IMR-90 (cell line): ENCODE measurements around the gene ATG9B. TPM values are rescaled to one million over a fixed set of nuclear protein-coding genes. Genes with fewer than 3 reads are reported as not detected.

Experiments
- ATAC-seq: fragments of 200-7000 bp; cut with Tn5 transposase; 2 replicates; pipeline ENCODE4 v1.9.1; 2020; ENCODE audit warnings: low read depth, mild to moderate bottlenecking, moderate library complexity
- BruUV-seq: library from RNA; stranded (reverse); fragments of 400-500 nt; replicated peaks from 2 replicates; lab custom pipeline; 2021; lab: Mats Ljungman, UMichigan
- CTCF ChIA-PET: fragments of 300-600 bp; formaldehyde crosslinking; extraction: SDS; loops from one replicate; lab custom pipeline; 2021; ENCODE audit warnings: antibody characterized with exemption; lab: Yijun Ruan, JAX
- POLR2A ChIA-PET: fragments of 300-600 bp; sonication (Branson Sonifier 250); formaldehyde crosslinking; loops from one replicate; lab custom pipeline; 2022; ENCODE audit warnings: antibody characterized with exemption; ENCODE audit not compliant: unreplicated experiment; lab: Charles Lee
- DNase-seq: peaks from one replicate; pipeline ENCODE4 v3.0.0; 2013
- H2AFZ ChIP-seq: replicated peaks from 2 replicates; pipeline ENCODE3; 2013; ENCODE audit warnings: low read length, mild to moderate bottlenecking; ENCODE audit not compliant: poor library complexity
- H2AK5ac ChIP-seq: 2 replicates; pipeline ENCODE4 v1.6.1; 2013; ENCODE audit warnings: low read depth, low read length, inconsistent platforms
- H2AK9ac ChIP-seq: replicated peaks from 2 replicates; pipeline ENCODE3; 2013; ENCODE audit warnings: mild to moderate bottlenecking, low read depth, low read length, moderate library complexity; ENCODE audit not compliant: poor library complexity
- H2BK120ac ChIP-seq: 2 replicates; pipeline ENCODE4 v1.6.1; 2013; ENCODE audit warnings: low read depth, low read length, inconsistent platforms
- H2BK15ac ChIP-seq: 3 replicates; pipeline ENCODE4 v1.6.1; 2013; ENCODE audit warnings: low read depth, low read length, inconsistent platforms
- H2BK20ac ChIP-seq: 2 replicates; pipeline ENCODE4 v1.6.1; 2013; ENCODE audit warnings: low read depth, mild to moderate bottlenecking, inconsistent platforms, low read length, moderate library complexity
- H2BK5ac ChIP-seq: 2 replicates; pipeline ENCODE4 v1.6.1; 2013; ENCODE audit warnings: mild to moderate bottlenecking, low read depth, low read length, inconsistent platforms; ENCODE audit not compliant: poor library complexity, severe bottlenecking
- H3K14ac ChIP-seq: replicated peaks from 2 replicates; pipeline ENCODE4 v1.6.1; 2013; ENCODE audit warnings: low read depth, low read length, inconsistent platforms
- H3K18ac ChIP-seq: 2 replicates; pipeline ENCODE4 v1.6.1; 2013; ENCODE audit warnings: low read depth, low read length, control low read depth
- H3K23ac ChIP-seq: 2 replicates; pipeline ENCODE4 v1.6.1; 2013; ENCODE audit warnings: low read depth, low read length, inconsistent platforms
- H3K27ac ChIP-seq: 2 replicates; pipeline ENCODE4 v1.5.1; 2013; ENCODE audit warnings: mild to moderate bottlenecking, control low read depth, low read length; ENCODE audit not compliant: insufficient read depth
- H3K27me3 ChIP-seq: 2 replicates; pipeline ENCODE4 v1.6.1; 2013; ENCODE audit warnings: low read length; ENCODE audit not compliant: control insufficient read depth, insufficient read depth
- H3K36me3 ChIP-seq: 2 replicates; pipeline ENCODE4 v1.6.1; 2013; ENCODE audit warnings: low read length, mixed read lengths; ENCODE audit not compliant: control insufficient read depth, insufficient read depth
- H3K4ac ChIP-seq: 2 replicates; pipeline ENCODE4 v1.6.1; 2013; ENCODE audit warnings: low read depth, low read length, inconsistent platforms
- H3K4me1 ChIP-seq: 2 replicates; pipeline ENCODE4 v1.6.1; 2013; ENCODE audit warnings: low read length, mixed read lengths; ENCODE audit not compliant: control insufficient read depth, insufficient read depth
- H3K4me2 ChIP-seq: 2 replicates; pipeline ENCODE4 v1.6.1; 2013; ENCODE audit warnings: low read depth, mild to moderate bottlenecking, control low read depth, low read length, moderate library complexity
- H3K4me3 ChIP-seq: 2 replicates; pipeline ENCODE4 v1.5.1; 2013; ENCODE audit warnings: low read depth, mild to moderate bottlenecking, control low read depth, low read length, moderate library complexity; ENCODE audit not compliant: insufficient read depth
- H3K56ac ChIP-seq: 2 replicates; pipeline ENCODE4 v1.6.1; 2013; ENCODE audit warnings: low read length, inconsistent platforms; ENCODE audit not compliant: insufficient read depth; ENCODE audit errors: extremely low read depth
- H3K79me1 ChIP-seq, 2 experiments: 2 replicates each; pipeline ENCODE4 v1.6.1; 2013; ENCODE audit warnings: low read length in 2 of 2, inconsistent platforms in 1 of 2, low read depth in 1 of 2
- H3K9ac ChIP-seq: 2 replicates; pipeline ENCODE4 v1.6.1; 2013; ENCODE audit warnings: low read depth, low read length, control low read depth
- H3K9me1 ChIP-seq: 2 replicates; pipeline ENCODE4 v1.6.1; 2013; ENCODE audit warnings: low read length, inconsistent platforms; ENCODE audit not compliant: insufficient read depth
- H3K9me3 ChIP-seq: 2 replicates; pipeline ENCODE4 v1.6.1; 2013; ENCODE audit warnings: low read length; ENCODE audit not compliant: control insufficient read depth, insufficient read depth
- H4K20me1 ChIP-seq: 2 replicates; pipeline ENCODE4 v1.6.1; 2013; ENCODE audit warnings: low read length, inconsistent platforms; ENCODE audit not compliant: insufficient read depth
- H4K5ac ChIP-seq: 2 replicates; pipeline ENCODE4 v1.6.1; 2013; ENCODE audit warnings: mild to moderate bottlenecking, low read depth, low read length, control low read depth
- H4K8ac ChIP-seq, 2 experiments: 2 replicates each; pipeline ENCODE4 v1.6.1; 2013; ENCODE audit warnings: low read depth in 2 of 2, low read length in 2 of 2, control low read depth in 1 of 2, inconsistent platforms in 1 of 2
- H4K91ac ChIP-seq: 2 replicates; pipeline ENCODE4 v1.6.1; 2013; ENCODE audit warnings: low read depth, low read length, inconsistent platforms; ENCODE audit not compliant: insufficient read depth
- WGBS, 2 experiments: methylation state at CpG; one replicate each; pipeline versions ENCODE4 v1.1.5 to v1.1.7; 2013; ENCODE audit warnings: missing lambda C conversion rate in 2 of 2; ENCODE audit not compliant: insufficient read length in 1 of 2; ENCODE audit errors: extremely low coverage in 2 of 2; 5-methylcytosine and 5-hydroxymethylcytosine counted together
- dilution Hi-C: fragments of 300-500 bp; cut with HindIII; formaldehyde crosslinking; loops from one replicate; pipeline ENCODE4 v1.14.3; 2018; ENCODE audit warnings: low sequenced_read_pairs; ENCODE audit not compliant: unreplicated experiment
- in situ Hi-C: fragments of 300-500 bp; cut with MboI; formaldehyde crosslinking; loops from 3 replicates; pipeline ENCODE4 v1.14.3; 2019; ENCODE audit warnings: low sequenced_read_pairs, inconsistent platforms, mixed read lengths
- intact Hi-C: fragments of 100-400 bp; cut with micrococcal nuclease; formaldehyde crosslinking; loops from 2 replicates; pipeline ENCODE4 v1.10.0; 2022
- polyA plus RNA-seq, 3 experiments: library from polyadenylated mRNA; depleted of rRNA; stranded (reverse); fragments of >200 nt; gene quantifications; 2 replicates each; pipeline ENCODE4 v1.2.3, GENCODE V29; 2012; ENCODE audit warnings: low replicate concordance in 1 of 3
- total RNA-seq: library from RNA; depleted of rRNA; stranded (reverse); fragments of >200 nt; gene quantifications from 2 replicates; pipeline ENCODE4 v1.2.3, GENCODE V29; 2012
- TF ChIP-seq, protein P1 (sequence below): conservative IDR thresholded peaks from 2 replicates; pipeline ENCODE4 v1.5.1; 2012; ENCODE audit warnings: mild to moderate bottlenecking, low read depth, low read length, improper control_type of control experiment
- TF ChIP-seq, protein P2 (sequence below): fragments of 150-350 bp; IDR thresholded peaks from 2 replicates; pipeline ENCODE4 v1.6.1; 2017; ENCODE audit warnings: mild to moderate bottlenecking, antibody characterized with exemption, low read length, low read depth

Gene ATG9B
- total and polyA plus RNA-seq, 2 of the 4 experiments (the other 2 are of a cell fraction): 0.18 to 0.91 TPM

DNA sequence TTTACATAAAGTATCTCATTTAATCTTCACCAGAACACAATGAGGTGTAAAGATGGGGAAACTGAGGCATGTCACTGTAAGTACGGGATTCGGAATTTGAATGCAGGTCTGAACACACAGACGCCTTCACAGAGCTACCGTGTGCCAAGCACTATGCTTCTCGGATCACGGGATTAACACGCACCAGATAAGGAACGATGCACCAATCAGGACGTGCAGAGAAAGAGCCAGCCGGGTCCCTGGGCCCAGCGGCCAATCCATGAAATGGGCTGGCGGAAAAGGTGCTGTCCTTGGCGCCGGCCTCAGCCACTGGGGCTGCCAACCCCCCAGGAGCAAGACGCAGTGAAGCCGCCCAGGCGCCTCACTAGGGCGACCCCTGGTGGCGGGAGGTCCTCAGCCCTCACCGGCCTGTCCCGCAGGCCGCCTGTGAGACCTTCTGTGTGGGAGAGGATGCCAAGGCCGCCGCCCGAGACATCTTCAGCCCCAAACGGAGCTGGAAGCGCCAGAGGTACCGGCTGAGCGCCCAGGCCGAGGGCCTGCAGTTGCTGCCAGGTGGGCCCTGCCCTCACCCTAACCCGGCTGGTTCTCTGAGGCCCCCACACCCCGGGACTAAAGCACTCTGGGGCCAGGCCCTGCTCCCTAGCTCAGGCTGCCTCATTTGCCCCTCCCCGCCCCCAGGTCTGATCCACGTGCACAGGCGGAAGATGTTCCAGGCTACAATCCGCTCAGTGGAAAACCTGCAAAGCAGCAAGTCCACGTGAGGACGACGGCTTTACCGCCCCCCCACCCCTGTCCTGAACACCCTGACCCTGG, 15.6 kb downstream of the ATG9B start:
- H2BK120ac ChIP-seq: no peak overlapping the region
- intact Hi-C loops (no loop called here), in situ Hi-C loops (no loop called here), dilution Hi-C loops (no loop called here)
- ATAC-seq (no peak), DNase-seq (no peak)
- peaks cover 15% of the 10 kb centered on the region for H3K27me3 ChIP-seq
- no TSS peak for BruUV-seq
- H4K91ac ChIP-seq: no peak overlapping the region
- TF ChIP-seq, protein P1, sequence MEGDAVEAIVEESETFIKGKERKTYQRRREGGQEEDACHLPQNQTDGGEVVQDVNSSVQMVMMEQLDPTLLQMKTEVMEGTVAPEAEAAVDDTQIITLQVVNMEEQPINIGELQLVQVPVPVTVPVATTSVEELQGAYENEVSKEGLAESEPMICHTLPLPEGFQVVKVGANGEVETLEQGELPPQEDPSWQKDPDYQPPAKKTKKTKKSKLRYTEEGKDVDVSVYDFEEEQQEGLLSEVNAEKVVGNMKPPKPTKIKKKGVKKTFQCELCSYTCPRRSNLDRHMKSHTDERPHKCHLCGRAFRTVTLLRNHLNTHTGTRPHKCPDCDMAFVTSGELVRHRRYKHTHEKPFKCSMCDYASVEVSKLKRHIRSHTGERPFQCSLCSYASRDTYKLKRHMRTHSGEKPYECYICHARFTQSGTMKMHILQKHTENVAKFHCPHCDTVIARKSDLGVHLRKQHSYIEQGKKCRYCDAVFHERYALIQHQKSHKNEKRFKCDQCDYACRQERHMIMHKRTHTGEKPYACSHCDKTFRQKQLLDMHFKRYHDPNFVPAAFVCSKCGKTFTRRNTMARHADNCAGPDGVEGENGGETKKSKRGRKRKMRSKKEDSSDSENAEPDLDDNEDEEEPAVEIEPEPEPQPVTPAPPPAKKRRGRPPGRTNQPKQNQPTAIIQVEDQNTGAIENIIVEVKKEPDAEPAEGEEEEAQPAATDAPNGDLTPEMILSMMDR: peak; percentile 44
- TF ChIP-seq, protein P2, sequence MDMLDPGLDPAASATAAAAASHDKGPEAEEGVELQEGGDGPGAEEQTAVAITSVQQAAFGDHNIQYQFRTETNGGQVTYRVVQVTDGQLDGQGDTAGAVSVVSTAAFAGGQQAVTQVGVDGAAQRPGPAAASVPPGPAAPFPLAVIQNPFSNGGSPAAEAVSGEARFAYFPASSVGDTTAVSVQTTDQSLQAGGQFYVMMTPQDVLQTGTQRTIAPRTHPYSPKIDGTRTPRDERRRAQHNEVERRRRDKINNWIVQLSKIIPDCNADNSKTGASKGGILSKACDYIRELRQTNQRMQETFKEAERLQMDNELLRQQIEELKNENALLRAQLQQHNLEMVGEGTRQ: no peak
- POLR2A ChIA-PET: no interaction called here
- no peak overlapping the region for H3K4me3 ChIP-seq
- no peak overlapping the region for H2BK5ac ChIP-seq
- no peaks in the 10 kb centered on the region for H3K9me1 ChIP-seq
- H3K4ac ChIP-seq: no peak overlapping the region
- no peak overlapping the region for H2BK20ac ChIP-seq
- no peaks in the 10 kb centered on the region for H4K20me1 ChIP-seq
- no peak overlapping the region for H3K56ac ChIP-seq
- H2BK15ac ChIP-seq: no peak overlapping the region
- CTCF ChIA-PET: interaction anchor here (1.0 to 1.4 kb wide), 2 partner anchors 10 to 28 kb away, joined by 3 to 4 read pairs; no protein-coding TSS in a partner anchor
- H3K9ac ChIP-seq: no peak overlapping the region
- 0 out of 4 replicates have a peak overlapping the region, but pooled peaks of 1 of the 2 experiments have one; percentile 28 for H4K8ac ChIP-seq
- no peak overlapping the region for H3K14ac ChIP-seq
- 55% methylated on average over 23 of the region's 40 CpGs; no CpG with 5 or more reads in 1 of the 2 experiments for WGBS, 2 experiments
- H3K23ac ChIP-seq: no peak overlapping the region
- H2AK5ac ChIP-seq: no peak overlapping the region
- H3K4me1 ChIP-seq: peaks cover 9% of the 10 kb centered on the region; the same call in 1 of the 2 replicates
- no peak overlapping the region for H3K18ac ChIP-seq
- H3K4me2 ChIP-seq: no peak overlapping the region
- no peak overlapping the region for H3K27ac ChIP-seq
- H4K5ac ChIP-seq: no peak overlapping the region
- H3K79me1 ChIP-seq: no peaks in the 10 kb centered on the region
- H3K9me3 ChIP-seq: no peaks in the 10 kb centered on the region
- no peaks in the 10 kb centered on the region for H3K36me3 ChIP-seq
- no peak overlapping the region for H2AK9ac ChIP-seq
- H2AFZ ChIP-seq: peak overlapping the region; percentile 1
